ENCODE data around the gene NAA38. TPM values are rescaled to one million over a fixed set of nuclear protein-coding genes. Genes with fewer than 3 reads are reported as not detected.

Gene NAA38
- total and polyA plus RNA-seq, 2 experiments from 2014 or later, result 71.5 to 185 TPM

DNA sequence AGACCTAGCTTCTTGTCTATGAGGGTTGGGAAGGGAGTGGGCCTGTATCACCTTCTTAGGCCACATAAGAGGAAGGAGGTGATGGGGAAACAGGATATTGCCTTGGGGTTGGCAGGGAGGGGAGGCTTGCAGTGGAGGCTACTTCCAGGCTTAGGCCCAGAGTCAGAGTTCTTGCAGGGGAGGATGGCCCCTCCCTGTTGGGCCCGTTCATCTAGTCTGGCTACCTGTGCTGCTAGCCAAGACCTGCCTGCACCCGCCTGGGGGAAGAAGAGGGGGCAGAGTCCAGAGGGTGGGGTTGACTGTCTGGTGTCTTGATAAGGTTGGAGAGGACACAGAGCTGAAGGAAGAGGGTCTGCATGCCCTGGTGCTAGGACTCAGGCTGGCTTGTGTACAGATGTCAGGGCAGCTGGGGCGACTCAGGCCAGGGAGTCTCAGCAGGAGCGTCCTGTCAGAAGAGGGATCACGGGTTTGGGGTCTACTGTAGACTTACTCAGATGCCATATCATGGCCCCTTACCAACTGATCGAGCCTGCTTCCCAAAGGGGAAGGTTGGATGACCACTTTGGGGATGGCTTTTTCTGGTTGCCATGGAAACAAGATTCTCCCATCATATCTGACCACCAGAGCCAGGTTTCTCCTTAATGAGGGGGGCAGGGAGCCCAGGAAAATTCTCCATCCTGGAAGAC, 18.0 kb downstream of the NAA38 start:
- Histone ChIP-seq H3K4me2 (ENCODE audit: unreplicated experiment) (peak overlapping the region; percentile 61), H4K20me1 (ENCODE audit: insufficient read depth) (no peaks in the 10 kb centered on the region), H3K36me3 (ENCODE audit: low read depth) (no peaks in the 10 kb centered on the region), H3K27ac (peak overlapping the region; percentile 42), H3K9me3 (ENCODE audit: low read depth) (no peaks in the 10 kb centered on the region), H3K4me1 (ENCODE audit: insufficient read depth) (peaks cover 20% of the 10 kb centered on the region), H3F3A (ENCODE audit: insufficient read depth) (peaks cover 28% of the 10 kb centered on the region), H3K4me3 (0 out of 2 replicates have a peak overlapping the region, but pooled peaks have one; percentile 46), H3K9ac (peak overlapping the region; percentile 37; the same call in 1 of the 2 replicates), H3K27me3 (replicated peaks; ENCODE audit: insufficient read depth) (no peaks in the 10 kb centered on the region), H3K79me2 (ENCODE audit: insufficient read depth) (peaks cover 32% of the 10 kb centered on the region), H3K9me2 (ENCODE audit: insufficient read depth) (no peaks in the 10 kb centered on the region), H2AFZ (no peak overlapping the region)
- in situ Hi-C loops (cut with MboI), result loop anchor here (10.0 kb wide), 1 partner anchor 65 kb away; no protein-coding TSS in a partner anchor
- no peak for TF ChIP-seq EZH2 (IDR thresholded peaks at IDR 0.05; ENCODE audit: insufficient read depth, poor library complexity, severe bottlenecking)
- TF ChIP-seq EZH2phosphoT487 (IDR thresholded peaks at IDR 0.05; ENCODE audit: insufficient read depth, low read depth), result no peak
- DNase-seq, result no peak
- WGBS, 2 experiments (ENCODE audit: low coverage in 1 of 2, low lambda C conversion rate in 2 of 2, missing lambda C conversion rate in 2 of 2), result 76 to 82% methylated on average over 6 of the region's 6 CpGs

DNA sequence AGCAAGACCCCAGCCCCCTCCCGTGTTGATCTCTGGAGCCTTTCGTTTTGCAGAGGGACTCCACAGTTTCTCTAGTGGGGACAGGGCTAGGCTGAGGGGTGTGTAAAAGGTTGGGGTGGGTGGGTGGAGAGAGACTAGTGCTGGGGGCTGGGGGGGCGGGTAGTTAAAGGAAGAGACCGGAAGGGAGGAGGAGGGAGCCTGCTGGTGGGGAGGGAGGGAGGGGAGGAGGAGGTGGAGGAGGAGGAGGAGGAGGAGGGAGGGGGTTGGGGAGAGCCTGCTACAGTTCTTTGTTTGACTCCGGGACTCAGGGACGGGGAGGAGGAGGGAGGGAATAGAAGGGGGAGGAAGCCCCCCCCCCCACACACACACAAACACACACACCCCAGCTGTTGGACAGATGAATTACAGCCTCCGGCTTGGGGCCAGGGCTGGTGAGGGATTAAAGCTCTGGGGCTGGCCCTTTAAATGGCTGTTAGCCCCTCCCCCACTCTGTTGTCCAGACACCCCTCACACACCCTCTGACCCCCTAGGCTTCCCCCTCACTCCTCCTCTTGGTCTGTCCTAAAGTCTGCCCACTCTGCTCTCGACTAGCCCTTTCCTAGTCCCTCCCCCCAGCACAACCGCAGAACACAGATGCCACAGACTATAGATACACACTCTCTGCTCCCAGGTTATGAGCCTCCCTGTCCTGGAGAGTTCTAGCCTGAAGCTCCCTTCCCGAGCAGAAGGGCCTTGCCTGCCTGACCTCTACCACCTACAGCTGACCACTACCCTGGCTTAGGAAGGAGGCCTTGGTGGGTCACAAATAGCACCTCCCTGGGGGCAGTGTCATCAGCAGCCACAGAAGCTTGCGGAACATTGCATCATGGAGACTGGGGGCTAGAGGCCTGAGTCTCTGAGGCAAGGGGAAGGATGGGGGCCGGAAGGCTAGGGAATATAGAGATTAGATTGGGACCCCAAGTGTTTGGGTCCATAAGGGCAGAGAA, 19.0 kb downstream of the NAA38 start:
- in situ Hi-C loops (cut with MboI), result loop anchor here (10.0 kb wide), 1 partner anchor 64 kb away; no protein-coding TSS in a partner anchor
- peak overlapping the region; percentile 97 for H3K27ac ChIP-seq

DNA sequence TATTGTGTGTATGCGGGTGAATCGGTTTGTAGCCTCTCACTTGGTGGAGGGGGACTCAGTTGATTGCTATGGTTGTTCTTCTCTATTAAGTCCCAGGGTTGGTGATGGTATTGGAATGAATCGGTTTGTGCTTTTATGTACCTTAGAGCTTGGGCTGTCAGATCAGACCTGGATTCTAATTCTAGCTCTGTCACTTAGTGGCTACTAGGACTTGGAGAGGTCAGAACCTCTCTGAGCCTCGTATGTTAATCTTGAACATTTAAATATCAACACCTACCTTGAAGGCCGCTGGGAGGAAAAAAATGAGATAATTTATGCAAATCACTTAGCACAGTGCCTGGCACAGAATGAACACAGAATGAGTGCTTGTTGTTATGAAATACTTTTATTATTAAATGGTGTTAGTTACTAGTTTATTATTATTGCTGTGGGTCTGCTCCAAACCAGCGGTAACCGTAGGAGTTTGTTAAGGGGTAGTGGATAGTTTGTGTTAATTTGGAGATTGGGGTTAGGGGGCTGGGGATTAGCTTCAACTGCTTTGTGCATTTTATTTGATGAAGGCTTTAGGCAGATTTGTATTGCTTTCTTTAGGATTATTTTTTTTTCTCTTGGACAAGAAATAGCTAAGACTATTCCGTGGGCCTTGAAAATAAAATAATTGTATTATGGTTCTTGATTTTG, 19.8 kb downstream of the NAA38 start:
- peak; percentile 24 for DNase-seq
- H3F3A ChIP-seq (ENCODE audit: insufficient read depth), result peaks cover 28% of the 10 kb centered on the region
- 15 to 16% methylated on average over 8 of the region's 8 CpGs for WGBS, 2 experiments (ENCODE audit: low coverage in 1 of 2, low lambda C conversion rate in 2 of 2, missing lambda C conversion rate in 2 of 2)
- TF ChIP-seq EZH2phosphoT487 (IDR thresholded peaks at IDR 0.05; ENCODE audit: insufficient read depth, low read depth) (no peak), EZH2 (IDR thresholded peaks at IDR 0.05; ENCODE audit: insufficient read depth, poor library complexity, severe bottlenecking) (no peak)
- H3K79me2 ChIP-seq (ENCODE audit: insufficient read depth), result peaks cover 29% of the 10 kb centered on the region
- H3K4me2 ChIP-seq (ENCODE audit: unreplicated experiment), result peak overlapping the region; percentile 62
- H3K9me3 ChIP-seq (ENCODE audit: low read depth), result no peaks in the 10 kb centered on the region
- no peaks in the 10 kb centered on the region for H3K36me3 ChIP-seq (ENCODE audit: low read depth)
- no peak overlapping the region for H2AFZ ChIP-seq
- H3K4me1 ChIP-seq (ENCODE audit: insufficient read depth), result peaks cover 23% of the 10 kb centered on the region
- no peaks in the 10 kb centered on the region for H3K9me2 ChIP-seq (ENCODE audit: insufficient read depth)
- no peaks in the 10 kb centered on the region for H3K27me3 ChIP-seq (replicated peaks; ENCODE audit: insufficient read depth)
- H3K27ac ChIP-seq, result peak overlapping the region; percentile 97
- H4K20me1 ChIP-seq (ENCODE audit: insufficient read depth), result no peaks in the 10 kb centered on the region
- in situ Hi-C loops (cut with MboI), result loop anchor here (10.0 kb wide), 1 partner anchor 63 kb away; no protein-coding TSS in a partner anchor
- peak overlapping the region; percentile 96 for H3K9ac ChIP-seq
- peak overlapping the region; percentile 83 for H3K4me3 ChIP-seq

More for the DNA sequence above, 19.0 kb downstream of the NAA38 start:
- TF ChIP-seq EZH2 (IDR thresholded peaks at IDR 0.05; ENCODE audit: insufficient read depth, poor library complexity, severe bottlenecking) (no peak), EZH2phosphoT487 (IDR thresholded peaks at IDR 0.05; ENCODE audit: insufficient read depth, low read depth) (no peak)
- Histone ChIP-seq H3K4me2 (ENCODE audit: unreplicated experiment) (peak overlapping the region; percentile 62), H3K36me3 (ENCODE audit: low read depth) (no peaks in the 10 kb centered on the region), H2AFZ (no peak overlapping the region), H3F3A (ENCODE audit: insufficient read depth) (peaks cover 28% of the 10 kb centered on the region), H3K4me3 (peak overlapping the region; percentile 83), H3K9me3 (ENCODE audit: low read depth) (no peaks in the 10 kb centered on the region), H3K9me2 (ENCODE audit: insufficient read depth) (no peaks in the 10 kb centered on the region), H3K4me1 (ENCODE audit: insufficient read depth) (peaks cover 22% of the 10 kb centered on the region), H3K27me3 (replicated peaks; ENCODE audit: insufficient read depth) (no peaks in the 10 kb centered on the region), H3K79me2 (ENCODE audit: insufficient read depth) (peaks cover 29% of the 10 kb centered on the region), H3K9ac (peak overlapping the region; percentile 96), H4K20me1 (ENCODE audit: insufficient read depth) (no peaks in the 10 kb centered on the region)
- WGBS, 2 experiments (ENCODE audit: low coverage in 1 of 2, low lambda C conversion rate in 2 of 2, missing lambda C conversion rate in 2 of 2), result 22 to 33% methylated on average over 7 to 12 of the region's 12 CpGs
- peak; percentile 60 for DNase-seq
